ENCODE results near the gene SHTN1.

The SHTN1 gene

DNA sequence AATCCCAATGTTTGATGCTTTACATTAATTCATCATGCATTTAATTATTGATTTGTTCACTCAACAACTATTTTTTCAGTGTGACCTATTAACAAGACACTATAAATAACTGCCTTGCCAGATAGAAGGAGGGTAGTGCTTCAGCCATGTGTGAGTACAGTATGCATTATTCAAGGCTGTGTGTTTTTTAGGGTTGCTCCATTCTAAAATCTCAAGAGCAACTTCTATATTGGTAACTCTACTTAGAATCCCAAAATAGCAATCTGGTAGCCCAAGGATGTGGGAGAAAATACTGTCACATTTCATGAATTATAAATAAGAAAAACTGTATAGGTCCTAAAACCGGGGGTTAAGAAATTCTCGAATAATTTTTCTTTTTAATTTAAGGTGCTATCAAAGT, 85.8 kb downstream of the SHTN1 start:
- H3K4me1 Mint-ChIP-seq: no peaks in the 10 kb centered on the region
- H3K4me3 Mint-ChIP-seq: no peak overlapping the region

DNA sequence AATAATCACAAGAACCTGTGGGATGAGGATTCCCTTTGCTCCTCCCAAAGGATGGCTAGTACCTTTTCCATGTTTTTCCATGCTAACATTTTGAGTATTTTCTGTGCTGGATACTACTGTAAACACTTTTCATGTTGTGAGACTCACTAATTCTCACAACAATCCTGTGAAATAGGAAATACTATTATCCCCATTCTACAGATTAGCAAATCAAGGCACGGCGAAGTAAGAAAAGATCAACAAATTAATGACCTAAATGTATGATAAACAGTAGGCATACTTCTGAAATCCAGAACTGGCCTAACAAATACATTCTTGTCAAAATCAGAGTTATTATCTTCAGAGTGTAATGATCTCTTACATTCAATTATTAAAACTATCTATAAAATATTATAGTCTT, 86.4 kb downstream of the SHTN1 start:
- Mint-ChIP-seq H3K27me3 (ENCODE audit: low read depth, poor library complexity) (peaks cover 3% of the 10 kb centered on the region), H3K27ac (no peak overlapping the region), H3K4me3 (no peak overlapping the region), H3K4me1 (no peaks in the 10 kb centered on the region), H3K9me3 (no peaks in the 10 kb centered on the region), H3K36me3 (ENCODE audit: low read depth) (no peaks in the 10 kb centered on the region)
- no peak for DNase-seq
- TF ChIP-seq, protein P1, sequence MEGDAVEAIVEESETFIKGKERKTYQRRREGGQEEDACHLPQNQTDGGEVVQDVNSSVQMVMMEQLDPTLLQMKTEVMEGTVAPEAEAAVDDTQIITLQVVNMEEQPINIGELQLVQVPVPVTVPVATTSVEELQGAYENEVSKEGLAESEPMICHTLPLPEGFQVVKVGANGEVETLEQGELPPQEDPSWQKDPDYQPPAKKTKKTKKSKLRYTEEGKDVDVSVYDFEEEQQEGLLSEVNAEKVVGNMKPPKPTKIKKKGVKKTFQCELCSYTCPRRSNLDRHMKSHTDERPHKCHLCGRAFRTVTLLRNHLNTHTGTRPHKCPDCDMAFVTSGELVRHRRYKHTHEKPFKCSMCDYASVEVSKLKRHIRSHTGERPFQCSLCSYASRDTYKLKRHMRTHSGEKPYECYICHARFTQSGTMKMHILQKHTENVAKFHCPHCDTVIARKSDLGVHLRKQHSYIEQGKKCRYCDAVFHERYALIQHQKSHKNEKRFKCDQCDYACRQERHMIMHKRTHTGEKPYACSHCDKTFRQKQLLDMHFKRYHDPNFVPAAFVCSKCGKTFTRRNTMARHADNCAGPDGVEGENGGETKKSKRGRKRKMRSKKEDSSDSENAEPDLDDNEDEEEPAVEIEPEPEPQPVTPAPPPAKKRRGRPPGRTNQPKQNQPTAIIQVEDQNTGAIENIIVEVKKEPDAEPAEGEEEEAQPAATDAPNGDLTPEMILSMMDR (IDR thresholded peaks at IDR 0.05): no peak

More for the DNA sequence above, 85.8 kb downstream of the SHTN1 start:
- TF ChIP-seq, protein P1 (IDR thresholded peaks at IDR 0.05): no peak
- no peak for DNase-seq
- Mint-ChIP-seq H3K27me3 (ENCODE audit: low read depth, poor library complexity) (peaks cover 3% of the 10 kb centered on the region), H3K9me3 (no peaks in the 10 kb centered on the region), H3K36me3 (ENCODE audit: low read depth) (no peaks in the 10 kb centered on the region), H3K27ac (no peak overlapping the region)

DNA sequence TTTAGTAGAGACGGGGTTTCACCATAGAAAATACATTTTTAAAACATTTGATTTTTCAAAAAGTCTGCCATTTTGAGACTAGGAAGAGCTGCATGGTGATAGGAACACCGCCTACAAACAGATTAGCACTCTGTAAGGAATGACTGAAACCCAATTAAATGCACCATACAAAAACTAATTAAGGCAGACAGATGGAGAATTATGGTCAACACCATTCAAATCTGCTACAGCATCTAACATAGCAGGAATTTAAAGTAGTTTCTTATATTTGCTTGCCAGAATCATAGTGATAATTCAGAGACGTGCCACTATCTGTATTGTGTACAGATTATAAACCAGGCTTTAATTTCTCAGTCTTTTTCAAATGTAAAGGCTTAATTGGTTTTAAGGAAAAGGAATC, 87.5 kb downstream of the SHTN1 start:
- TF ChIP-seq, protein P1 (IDR thresholded peaks at IDR 0.05): no peak
- H3K4me1 Mint-ChIP-seq: no peaks in the 10 kb centered on the region
- H3K27ac Mint-ChIP-seq: no peak overlapping the region
- DNase-seq: no peak
- no peak overlapping the region for H3K4me3 Mint-ChIP-seq
- H3K9me3 Mint-ChIP-seq: no peaks in the 10 kb centered on the region
- H3K27me3 Mint-ChIP-seq (ENCODE audit: low read depth, poor library complexity): peaks cover 3% of the 10 kb centered on the region
- no peaks in the 10 kb centered on the region for H3K36me3 Mint-ChIP-seq (ENCODE audit: low read depth)

DNA sequence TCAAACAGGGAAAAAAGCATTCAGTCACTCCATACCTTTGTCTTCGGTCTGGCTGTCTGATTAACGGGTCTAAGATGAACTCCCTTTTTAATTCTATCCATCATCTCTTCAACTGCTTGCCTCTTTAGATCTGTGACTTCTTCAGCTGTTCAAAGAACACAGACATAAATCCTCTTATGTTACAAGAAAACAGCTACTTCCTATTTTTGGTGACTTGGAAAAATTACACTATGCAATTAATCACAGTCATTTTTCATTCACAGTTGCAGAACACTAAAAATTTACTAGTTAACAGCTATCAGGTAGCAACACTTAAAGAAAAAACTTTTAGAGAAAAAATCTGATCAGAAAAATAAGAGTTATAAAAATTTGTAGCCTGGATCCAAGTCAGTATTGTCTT, 89.6 kb downstream of the SHTN1 start:
- no peaks in the 10 kb centered on the region for H3K9me3 Mint-ChIP-seq
- TF ChIP-seq, protein P1 (IDR thresholded peaks at IDR 0.05): no peak
- H3K27me3 Mint-ChIP-seq (ENCODE audit: low read depth, poor library complexity): peaks cover 3% of the 10 kb centered on the region
- no peaks in the 10 kb centered on the region for H3K4me1 Mint-ChIP-seq
- H3K4me3 Mint-ChIP-seq: no peak overlapping the region
- no peak overlapping the region for H3K27ac Mint-ChIP-seq
- DNase-seq: no peak
- H3K36me3 Mint-ChIP-seq (ENCODE audit: low read depth): no peaks in the 10 kb centered on the region

DNA sequence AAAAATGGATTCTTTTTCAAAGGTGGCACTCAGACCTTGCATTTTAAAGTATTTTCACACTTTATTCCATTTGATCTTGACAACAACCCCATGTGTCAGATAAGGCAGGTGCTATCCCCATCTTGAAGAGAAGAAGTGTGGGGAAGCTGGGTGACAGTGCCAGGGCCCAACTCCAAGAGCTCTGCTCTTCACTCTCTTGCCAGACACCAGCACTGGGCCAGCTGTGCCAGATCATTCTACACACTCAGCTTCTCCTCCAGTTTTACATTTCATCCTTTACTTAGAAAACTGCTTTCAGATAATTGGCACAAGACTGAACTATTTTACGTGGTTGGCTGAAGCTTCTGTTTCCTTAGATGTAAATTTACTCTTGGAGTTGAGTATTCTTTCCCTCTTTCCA, 91.3 kb downstream of the SHTN1 start:
- TF ChIP-seq, protein P1 (IDR thresholded peaks at IDR 0.05): no peak
- Mint-ChIP-seq H3K4me3 (no peak overlapping the region), H3K9me3 (no peaks in the 10 kb centered on the region), H3K4me1 (no peaks in the 10 kb centered on the region), H3K27ac (no peak overlapping the region), H3K27me3 (ENCODE audit: low read depth, poor library complexity) (no peaks in the 10 kb centered on the region), H3K36me3 (ENCODE audit: low read depth) (no peaks in the 10 kb centered on the region)
- DNase-seq: no peak

DNA sequence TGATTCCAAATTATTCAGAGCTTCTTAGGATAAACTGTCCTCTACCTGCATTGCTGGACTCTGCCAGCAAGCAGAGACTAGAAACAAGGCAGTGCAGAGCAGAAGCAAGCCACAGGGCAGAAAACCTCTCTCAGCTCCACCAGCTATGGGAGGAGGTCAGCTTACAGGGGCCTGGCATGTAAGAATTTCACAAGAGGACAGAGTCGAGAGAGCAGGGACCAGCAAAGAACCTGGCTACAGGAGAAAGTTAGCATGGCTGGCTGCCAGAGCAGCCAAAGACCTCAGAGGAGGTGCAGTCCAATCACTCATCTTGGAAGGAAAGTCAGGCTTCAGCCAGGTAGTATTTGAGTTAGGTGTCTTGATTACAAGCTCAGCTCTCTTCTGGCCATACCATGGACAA, 92.8 kb downstream of the SHTN1 start:
- no peak for DNase-seq
- TF ChIP-seq, protein P1 (IDR thresholded peaks at IDR 0.05): no peak
- no peak overlapping the region for H3K4me3 Mint-ChIP-seq
- peaks cover 7% of the 10 kb centered on the region for H3K4me1 Mint-ChIP-seq
- peak overlapping the region; percentile 29 for H3K27ac Mint-ChIP-seq
- H3K27me3 Mint-ChIP-seq (ENCODE audit: low read depth, poor library complexity): no peaks in the 10 kb centered on the region
- H3K36me3 Mint-ChIP-seq (ENCODE audit: low read depth): no peaks in the 10 kb centered on the region
- no peaks in the 10 kb centered on the region for H3K9me3 Mint-ChIP-seq
